ENCODE data around the gene MRPS2. TPM values are rescaled to one million over a fixed set of nuclear protein-coding genes. Genes with fewer than 3 reads are reported as not detected.
"Not testable (repeated sequence)": the region's sequence is repeated elsewhere in the genome, so short reads cannot be mapped to it uniquely, and the experiment has no call there.

Gene MRPS2
- total RNA-seq, 6 experiments from 2014 or later, result 24.7 to 56.8 (median 30.5) TPM

- Histone ChIP-seq H3K4me3 (no peak overlapping the region), H3K36me3 (no peaks in the 10 kb centered on the region), H3K9me3 (no peaks in the 10 kb centered on the region), H3K27me3 (no peaks in the 10 kb centered on the region), H3K27ac (no peak overlapping the region), H3K4me1 (no peaks in the 10 kb centered on the region)
- intact Hi-C loops (cut with DNase I), result no loop called here
- no peak for TF ChIP-seq POLR2A (IDR thresholded peaks at IDR 0.05)
- no peak for TF ChIP-seq CTCF (IDR thresholded peaks at IDR 0.05)
- no peak for ATAC-seq
- WGBS (ENCODE audit: insufficient coverage, low coverage, low lambda C conversion rate, missing lambda C conversion rate), result 78% methylated on average over 4 of the region's 12 CpGs
- DNase-seq, result no peak
Observed at GRCh38 chr9:135533674-135534073, 33.2 kb downstream of the MRPS2 start.

GRCh38 chr9:135534192-135534711 lies 33.8 kb downstream of the MRPS2 start:
- intact Hi-C loops (cut with DNase I); H3K4me1 ChIP-seq; DNase-seq; H3K27me3 ChIP-seq; H3K9me3 ChIP-seq; H3K4me3 ChIP-seq; H3K27ac ChIP-seq; H3K36me3 ChIP-seq; ATAC-seq: not testable (repeated sequence)
- 17% methylated on average over 1 of the region's 10 CpGs for WGBS (ENCODE audit: insufficient coverage, low coverage, low lambda C conversion rate, missing lambda C conversion rate)

GRCh38 chr9:135534826-135535225 lies 34.3 kb downstream of the MRPS2 start:
- H3K4me1 ChIP-seq; intact Hi-C loops (cut with DNase I); H3K27me3 ChIP-seq; H3K4me3 ChIP-seq; ATAC-seq; H3K9me3 ChIP-seq; H3K36me3 ChIP-seq; H3K27ac ChIP-seq: not testable (repeated sequence)
- WGBS (ENCODE audit: insufficient coverage, low coverage, low lambda C conversion rate, missing lambda C conversion rate), result no CpG with 5 or more reads among the region's 4 CpGs
- DNase-seq, result peak in 1 of 3 donors; percentile 10

GRCh38 chr9:135535631-135536030 lies 35.1 kb downstream of the MRPS2 start:
- WGBS (ENCODE audit: insufficient coverage, low coverage, low lambda C conversion rate, missing lambda C conversion rate), result no CpG with 5 or more reads among the region's 13 CpGs
- ATAC-seq; H3K4me1 ChIP-seq; H3K36me3 ChIP-seq; H3K9me3 ChIP-seq; H3K4me3 ChIP-seq; intact Hi-C loops (cut with DNase I); H3K27ac ChIP-seq; H3K27me3 ChIP-seq: not testable (repeated sequence)
- DNase-seq, result peak in 1 of 3 donors; percentile 6

GRCh38 chr9:135536216-135536615 lies 35.7 kb downstream of the MRPS2 start:
- DNase-seq (peak in 1 of 3 donors; percentile 18), ATAC-seq (no peak)
- Histone ChIP-seq H3K27ac (no peak overlapping the region), H3K36me3 (no peaks in the 10 kb centered on the region), H3K9me3 (no peaks in the 10 kb centered on the region), H3K4me3 (no peak overlapping the region), H3K4me1 (no peaks in the 10 kb centered on the region), H3K27me3 (no peaks in the 10 kb centered on the region)
- WGBS (ENCODE audit: insufficient coverage, low coverage, low lambda C conversion rate, missing lambda C conversion rate), result 30% methylated on average over 6 of the region's 8 CpGs
- TF ChIP-seq CTCF (IDR thresholded peaks at IDR 0.05) (no peak), POLR2A (IDR thresholded peaks at IDR 0.05) (no peak)
- intact Hi-C loops (cut with DNase I), result no loop called here

- H3K27ac ChIP-seq; H3K36me3 ChIP-seq; ATAC-seq; H3K4me3 ChIP-seq; H3K9me3 ChIP-seq; intact Hi-C loops (cut with DNase I); H3K27me3 ChIP-seq; H3K4me1 ChIP-seq: not testable (repeated sequence)
- DNase-seq, result peak in 1 of 3 donors; percentile 7
- 51% methylated on average over 8 of the region's 8 CpGs for WGBS (ENCODE audit: insufficient coverage, low coverage, low lambda C conversion rate, missing lambda C conversion rate)
Observed at GRCh38 chr9:135543262-135543894, 42.9 kb downstream of the MRPS2 start.
